Retina (tissue), 1 donor: Measurements from ENCODE around the gene EDEM2.
"Not testable (repeated sequence)": the region's sequence is repeated elsewhere in the genome, so short reads cannot be mapped to it uniquely, and the experiment has no call there.

Source experiments
- DNase-seq: peaks from one replicate; pipeline ENCODE4 v3.0.0-alpha.2; 2016

Gene EDEM2

DNA sequence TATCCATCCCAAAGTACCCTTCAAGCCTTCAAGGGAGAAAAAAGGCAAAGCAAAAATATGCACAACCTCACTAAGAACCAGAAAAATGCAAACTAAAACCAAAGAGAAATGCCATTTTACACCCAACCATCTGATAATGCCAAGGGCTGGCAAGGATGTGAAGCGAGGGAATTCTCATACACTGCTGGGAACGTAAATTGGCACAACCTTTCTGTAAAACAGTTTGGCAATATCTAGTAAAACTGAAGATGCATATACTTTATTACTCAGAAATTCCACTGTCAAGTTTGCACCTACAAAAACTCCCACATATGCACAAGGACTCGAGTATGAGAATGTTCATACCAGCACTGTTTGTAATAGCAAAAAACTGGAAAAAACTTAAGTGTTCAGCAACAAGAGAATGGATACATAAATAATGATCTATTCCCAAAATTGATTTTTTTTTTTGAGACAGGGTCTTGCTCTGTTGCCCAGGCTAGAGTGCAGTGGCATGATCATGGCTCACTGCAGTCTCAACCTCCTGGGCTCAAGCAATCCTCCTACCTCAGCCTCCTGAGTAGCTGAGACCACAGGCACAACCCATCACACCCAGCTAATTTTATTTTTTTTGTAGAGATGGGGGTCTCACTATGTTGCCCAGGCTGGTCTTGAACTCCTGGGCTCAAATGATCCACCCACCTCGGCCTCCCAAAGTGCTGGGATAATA, 21.7 kb upstream of the EDEM2 start:
- DNase-seq: not testable (repeated sequence)

GRCh38 chr20:35167787-35168186, 20.7 kb upstream of the EDEM2 start:
- DNase-seq: no peak

DNA sequence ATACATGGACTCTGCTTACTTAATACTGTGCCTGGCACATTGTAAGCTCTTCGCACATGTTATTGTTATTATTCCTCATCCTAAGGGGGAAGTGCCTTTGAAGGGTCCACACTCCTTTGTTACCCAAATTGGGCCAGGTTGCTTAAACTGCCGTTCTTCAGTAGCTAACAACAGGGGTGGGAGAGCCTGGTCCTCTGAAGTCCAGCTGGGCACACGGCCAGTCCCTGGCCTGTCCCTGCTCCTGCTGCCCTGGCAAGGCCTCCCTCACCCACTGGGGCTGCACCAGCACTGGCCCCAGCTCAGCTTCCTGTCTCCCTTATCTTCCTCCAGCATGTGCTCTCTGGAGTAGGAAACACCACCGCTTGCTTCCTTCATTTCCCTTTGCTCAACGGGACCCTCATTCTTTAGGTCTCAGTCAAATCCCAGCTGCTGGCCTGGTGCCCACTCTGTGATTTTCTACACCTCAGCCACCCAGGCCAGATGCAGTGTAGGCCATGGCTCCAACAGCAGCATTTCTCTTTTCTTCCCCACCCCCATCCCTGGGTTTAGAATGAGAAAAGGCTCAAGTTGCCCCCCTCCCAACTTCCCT, 19.2 kb upstream of the EDEM2 start:
- no peak for DNase-seq

GRCh38 chr20:35165221-35166185, 18.4 kb upstream of the EDEM2 start:
- DNase-seq: no peak

- not testable (repeated sequence) for DNase-seq
These were observed 17.4 kb upstream of the EDEM2 start for GRCh38 chr20:35164531-35164930.

- not testable (repeated sequence) for DNase-seq
These were observed 13.2 kb upstream of the EDEM2 start for GRCh38 chr20:35160341-35160740.

DNA sequence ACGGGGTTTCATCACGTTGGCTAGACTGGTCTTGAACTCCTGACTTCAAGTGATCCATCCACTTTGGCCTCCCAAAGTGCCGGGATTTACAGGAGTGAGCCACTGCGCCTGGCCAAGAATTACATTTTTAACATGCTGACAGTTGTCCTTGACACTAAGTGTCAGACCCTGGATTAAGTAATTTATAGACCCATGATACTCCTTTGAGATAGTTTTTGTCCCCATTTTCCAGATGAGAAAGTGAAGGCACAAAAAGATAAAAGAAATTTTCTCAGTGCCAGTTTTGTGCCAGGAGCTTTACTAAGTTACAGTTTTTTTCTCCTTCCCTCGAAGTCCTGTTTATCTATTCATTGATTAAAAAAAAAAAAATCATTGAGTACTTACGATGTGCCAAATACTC, 9.8 kb upstream of the EDEM2 start:
- no peak for DNase-seq

DNA sequence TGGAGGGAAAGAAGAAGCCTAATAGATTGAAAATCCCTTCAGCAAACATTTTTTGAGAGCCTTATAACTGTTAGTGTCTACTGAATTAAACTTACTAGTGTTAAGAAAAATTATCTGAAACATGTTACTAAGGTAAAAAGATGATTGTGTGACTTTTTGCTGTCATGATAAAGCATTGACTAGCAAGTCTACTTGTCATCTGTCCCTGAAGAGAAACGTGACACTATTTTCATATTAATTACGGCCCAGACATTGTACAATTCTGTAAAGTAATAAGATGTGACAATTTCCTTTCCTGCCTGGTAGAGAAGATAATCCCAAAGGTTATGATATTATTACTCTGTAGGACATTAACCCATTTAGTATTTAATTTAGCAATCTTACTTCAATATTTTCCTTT, 8.8 kb upstream of the EDEM2 start:
- DNase-seq: no peak

DNA sequence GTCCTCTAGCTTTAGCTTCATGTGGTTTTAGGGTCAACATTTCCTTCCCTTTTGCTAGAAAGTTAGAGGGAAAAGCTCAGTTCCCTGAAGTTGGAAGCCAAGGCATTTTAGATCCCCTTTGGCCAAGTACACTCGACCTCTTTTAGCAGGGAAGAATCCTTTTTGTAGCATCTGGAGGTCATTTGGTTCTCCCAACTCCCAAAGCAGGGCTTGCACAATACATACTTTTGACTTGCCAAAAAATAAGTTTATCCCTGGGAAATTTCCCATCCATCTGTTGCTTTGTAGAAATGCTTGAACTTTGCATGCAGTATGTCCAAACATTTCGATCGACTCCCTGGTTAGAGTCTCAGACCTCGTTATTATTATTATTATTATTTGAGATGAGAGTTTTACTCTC, 4.6 kb upstream of the EDEM2 start:
- no peak for DNase-seq

- no peak for DNase-seq
These were observed 3.9 kb upstream of the EDEM2 start for GRCh38 chr20:35150846-35151579.

DNA sequence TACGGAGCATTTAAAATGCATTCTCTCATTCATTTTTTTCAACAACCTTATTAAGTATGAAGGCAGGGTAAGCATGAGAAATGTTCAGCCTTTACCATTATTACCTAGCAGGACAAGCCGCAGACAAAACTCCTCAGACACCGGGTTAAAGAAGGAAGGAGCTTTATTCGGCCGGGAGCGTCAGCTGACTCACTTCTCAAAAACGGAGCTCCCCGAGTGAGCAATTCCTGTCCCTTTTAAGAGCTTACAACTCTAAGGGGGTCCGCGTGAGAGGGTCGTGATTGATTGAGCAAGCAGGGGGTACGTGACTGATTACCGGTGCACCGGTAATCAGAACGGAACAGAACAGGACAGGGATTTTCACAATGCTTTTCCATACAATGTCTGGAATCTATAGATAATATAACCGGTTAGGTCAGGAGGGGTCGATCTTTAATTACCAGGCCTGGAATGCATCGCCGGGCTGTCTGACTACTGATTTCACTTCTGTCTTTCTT, 487 bp upstream of the EDEM2 start:
- not testable (repeated sequence) for DNase-seq

GRCh38 chr20:35146299-35146919, 727 bp downstream of the EDEM2 start:
- no peak for DNase-seq

DNA sequence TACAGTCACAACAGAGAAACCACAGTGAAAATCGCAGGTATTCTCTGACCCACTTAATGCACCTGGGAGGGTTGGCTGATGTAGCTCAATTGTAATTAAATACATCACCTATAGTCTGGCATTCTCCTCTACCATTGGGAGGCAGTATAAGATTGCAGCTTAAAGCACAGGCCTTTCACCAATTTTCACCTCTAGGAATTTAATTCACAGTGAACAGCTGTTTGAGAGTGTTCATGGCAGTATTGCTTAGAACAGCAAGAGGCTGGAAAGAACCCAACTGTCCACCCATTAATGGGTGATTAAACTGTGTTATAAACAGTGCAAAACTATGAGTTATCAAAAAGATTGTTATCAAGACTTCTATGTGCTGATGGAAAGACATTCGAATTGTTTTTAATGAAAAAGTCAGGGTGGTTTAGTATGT, 2.0 kb downstream of the EDEM2 start:
- DNase-seq: peak; percentile 30

DNA sequence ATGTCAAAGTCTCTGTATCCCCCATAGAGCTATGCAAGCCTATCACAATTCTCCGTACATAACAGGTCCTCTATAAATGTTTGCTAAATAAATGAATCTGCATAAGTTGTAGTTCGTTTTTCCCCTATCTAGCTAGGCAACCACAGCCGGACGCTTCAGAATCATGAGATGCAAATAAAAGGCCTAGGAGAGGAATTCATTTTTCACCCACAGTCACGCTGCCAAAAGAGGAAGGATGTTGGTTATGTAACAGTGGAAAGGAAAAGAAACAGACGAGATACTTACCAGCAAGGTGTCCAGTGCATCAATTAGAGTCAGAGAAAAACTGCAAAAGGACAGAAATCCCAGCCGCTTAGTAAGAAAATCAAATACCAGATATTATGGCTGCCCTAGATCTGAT, 2.4 kb downstream of the EDEM2 start:
- DNase-seq: no peak

DNA sequence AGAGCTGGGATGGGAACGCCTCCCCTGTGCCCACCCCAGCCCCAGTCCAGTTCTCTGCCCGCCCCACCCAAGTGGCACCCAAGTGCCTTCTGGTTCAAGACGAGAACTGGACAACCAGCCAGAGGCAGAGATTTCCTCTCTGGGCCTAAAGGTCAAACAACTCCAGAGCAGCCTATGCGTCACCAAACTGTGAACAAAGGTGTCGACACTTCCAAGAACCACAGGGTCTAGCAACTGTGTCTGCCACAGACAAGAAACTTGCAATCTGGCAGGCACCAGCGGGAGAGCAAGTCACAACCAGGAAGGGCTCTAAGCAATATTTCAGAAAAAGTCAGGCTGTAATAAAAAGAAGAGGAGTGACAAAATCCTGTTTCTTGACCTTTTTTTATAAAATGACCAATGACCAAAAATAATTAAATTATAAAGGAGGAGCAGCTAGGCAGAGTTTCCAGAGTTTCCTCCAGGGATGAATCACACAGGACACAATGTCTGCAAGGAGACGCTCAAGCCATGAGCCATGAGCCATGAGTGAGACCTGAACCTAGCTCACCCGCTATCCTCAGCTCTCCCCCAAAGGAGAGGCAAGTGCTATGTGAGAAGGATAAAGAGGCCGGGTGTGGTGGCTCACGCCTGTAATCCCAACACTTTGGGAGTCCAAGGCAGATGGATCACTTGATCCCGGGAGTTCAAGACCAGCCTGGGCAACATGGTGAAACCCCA, 11.1 kb downstream of the EDEM2 start:
- no peak for DNase-seq

DNA sequence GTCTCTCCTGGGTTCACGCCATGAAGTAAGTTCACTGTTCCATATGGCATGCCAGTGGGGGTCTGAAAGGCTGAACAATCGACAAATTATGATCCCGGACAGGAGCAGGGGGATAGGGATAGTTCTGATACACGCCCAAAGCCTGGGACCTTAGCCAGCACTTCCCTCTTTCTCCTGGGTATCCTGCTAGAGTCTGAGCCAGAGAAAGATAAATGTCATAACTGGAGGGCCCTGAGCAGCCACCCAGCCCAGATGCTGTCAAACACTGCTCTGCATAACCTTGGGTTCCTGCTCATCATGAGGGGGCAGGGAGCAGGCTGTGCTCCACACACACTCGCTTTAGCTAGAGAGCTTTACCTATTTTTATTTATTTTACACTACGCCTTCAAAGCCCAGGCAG, 12.3 kb downstream of the EDEM2 start:
- DNase-seq: no peak

DNA sequence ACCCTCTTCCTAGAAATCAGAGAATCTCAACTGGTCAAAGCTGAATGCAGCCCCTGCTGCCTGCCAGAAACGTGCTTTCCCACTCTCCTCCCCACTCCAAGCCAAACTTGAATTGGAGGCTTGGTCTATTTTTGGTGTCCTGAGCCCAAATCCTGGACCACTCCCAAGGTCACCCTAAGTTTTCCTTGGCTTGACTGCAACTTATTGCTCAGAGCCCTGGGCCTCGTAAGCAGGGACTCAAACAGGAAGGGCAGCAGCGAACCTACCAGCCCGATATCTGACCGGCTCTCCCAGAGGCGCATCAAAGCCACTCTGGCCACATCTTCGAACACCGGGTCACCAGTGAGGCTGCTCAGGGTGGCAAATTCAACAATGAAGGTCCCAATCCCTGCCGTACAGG, 12.7 kb downstream of the EDEM2 start:
- no peak for DNase-seq

GRCh38 chr20:35133735-35134134, 13.4 kb downstream of the EDEM2 start:
- no peak for DNase-seq

GRCh38 chr20:35133031-35133430, 14.1 kb downstream of the EDEM2 start:
- no peak for DNase-seq

DNA sequence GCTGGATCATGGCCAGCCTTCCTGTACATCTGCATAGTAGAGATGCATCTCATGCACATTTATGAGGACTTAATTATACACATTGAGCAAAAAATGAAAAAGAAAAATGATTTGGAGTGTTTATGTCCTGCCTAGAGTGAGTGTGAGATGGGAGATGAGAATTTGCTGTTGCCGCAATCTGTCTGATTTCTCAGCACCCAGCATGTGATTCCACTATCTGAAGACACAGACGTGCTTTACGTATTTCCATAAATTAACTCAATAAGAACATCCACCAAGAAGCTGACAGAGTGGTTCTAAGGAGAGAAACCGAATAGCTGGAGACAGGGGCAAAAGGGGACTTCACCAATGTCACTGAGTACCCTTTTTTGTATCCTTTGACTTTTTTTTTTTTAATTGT, 15.2 kb downstream of the EDEM2 start:
- no peak for DNase-seq

- no peak for DNase-seq
These were observed 17.5 kb downstream of the EDEM2 start for GRCh38 chr20:35129647-35130069.

GRCh38 chr20:35125753-35126152, 21.4 kb downstream of the EDEM2 start:
- no peak for DNase-seq
